IMR-90 (cell line): Measurements from ENCODE around the gene REST. TPM values are rescaled to one million over a fixed set of nuclear protein-coding genes. Genes with fewer than 3 reads are reported as not detected.

Experiments used
- ATAC-seq: fragments of 200-7000 bp; cut with Tn5 transposase; 2 replicates; pipeline ENCODE4 v1.9.1; 2020; ENCODE audit warnings: low read depth, mild to moderate bottlenecking, moderate library complexity
- BruUV-seq: library from RNA; stranded (reverse); fragments of 400-500 nt; replicated peaks from 2 replicates; lab custom pipeline; 2021; lab: Mats Ljungman, UMichigan
- CTCF ChIA-PET: fragments of 300-600 bp; formaldehyde crosslinking; extraction: SDS; loops from one replicate; lab custom pipeline; 2021; ENCODE audit warnings: antibody characterized with exemption; lab: Yijun Ruan, JAX
- POLR2A ChIA-PET: fragments of 300-600 bp; sonication (Branson Sonifier 250); formaldehyde crosslinking; loops from one replicate; lab custom pipeline; 2022; ENCODE audit warnings: antibody characterized with exemption; ENCODE audit not compliant: unreplicated experiment; lab: Charles Lee
- DNase-seq: peaks from one replicate; pipeline ENCODE4 v3.0.0; 2013
- H2AFZ ChIP-seq: replicated peaks from 2 replicates; pipeline ENCODE3; 2013; ENCODE audit warnings: low read length, mild to moderate bottlenecking; ENCODE audit not compliant: poor library complexity
- H2AK5ac ChIP-seq: 2 replicates; pipeline ENCODE4 v1.6.1; 2013; ENCODE audit warnings: low read depth, low read length, inconsistent platforms
- H2AK9ac ChIP-seq: replicated peaks from 2 replicates; pipeline ENCODE3; 2013; ENCODE audit warnings: mild to moderate bottlenecking, low read depth, low read length, moderate library complexity; ENCODE audit not compliant: poor library complexity
- H2BK120ac ChIP-seq: 2 replicates; pipeline ENCODE4 v1.6.1; 2013; ENCODE audit warnings: low read depth, low read length, inconsistent platforms
- H2BK15ac ChIP-seq: 3 replicates; pipeline ENCODE4 v1.6.1; 2013; ENCODE audit warnings: low read depth, low read length, inconsistent platforms
- H2BK20ac ChIP-seq: 2 replicates; pipeline ENCODE4 v1.6.1; 2013; ENCODE audit warnings: low read depth, mild to moderate bottlenecking, inconsistent platforms, low read length, moderate library complexity
- H2BK5ac ChIP-seq: 2 replicates; pipeline ENCODE4 v1.6.1; 2013; ENCODE audit warnings: mild to moderate bottlenecking, low read depth, low read length, inconsistent platforms; ENCODE audit not compliant: poor library complexity, severe bottlenecking
- H3K14ac ChIP-seq: replicated peaks from 2 replicates; pipeline ENCODE4 v1.6.1; 2013; ENCODE audit warnings: low read depth, low read length, inconsistent platforms
- H3K18ac ChIP-seq: 2 replicates; pipeline ENCODE4 v1.6.1; 2013; ENCODE audit warnings: low read depth, low read length, control low read depth
- H3K23ac ChIP-seq: 2 replicates; pipeline ENCODE4 v1.6.1; 2013; ENCODE audit warnings: low read depth, low read length, inconsistent platforms
- H3K27ac ChIP-seq: 2 replicates; pipeline ENCODE4 v1.5.1; 2013; ENCODE audit warnings: mild to moderate bottlenecking, control low read depth, low read length; ENCODE audit not compliant: insufficient read depth
- H3K27me3 ChIP-seq: 2 replicates; pipeline ENCODE4 v1.6.1; 2013; ENCODE audit warnings: low read length; ENCODE audit not compliant: control insufficient read depth, insufficient read depth
- H3K36me3 ChIP-seq: 2 replicates; pipeline ENCODE4 v1.6.1; 2013; ENCODE audit warnings: low read length, mixed read lengths; ENCODE audit not compliant: control insufficient read depth, insufficient read depth
- H3K4ac ChIP-seq: 2 replicates; pipeline ENCODE4 v1.6.1; 2013; ENCODE audit warnings: low read depth, low read length, inconsistent platforms
- H3K4me1 ChIP-seq: 2 replicates; pipeline ENCODE4 v1.6.1; 2013; ENCODE audit warnings: low read length, mixed read lengths; ENCODE audit not compliant: control insufficient read depth, insufficient read depth
- H3K4me2 ChIP-seq: 2 replicates; pipeline ENCODE4 v1.6.1; 2013; ENCODE audit warnings: low read depth, mild to moderate bottlenecking, control low read depth, low read length, moderate library complexity
- H3K4me3 ChIP-seq: 2 replicates; pipeline ENCODE4 v1.5.1; 2013; ENCODE audit warnings: low read depth, mild to moderate bottlenecking, control low read depth, low read length, moderate library complexity; ENCODE audit not compliant: insufficient read depth
- H3K56ac ChIP-seq: 2 replicates; pipeline ENCODE4 v1.6.1; 2013; ENCODE audit warnings: low read length, inconsistent platforms; ENCODE audit not compliant: insufficient read depth; ENCODE audit errors: extremely low read depth
- H3K79me1 ChIP-seq, 2 experiments: 2 replicates each; pipeline ENCODE4 v1.6.1; 2013; ENCODE audit warnings: low read length in 2 of 2, inconsistent platforms in 1 of 2, low read depth in 1 of 2
- H3K9ac ChIP-seq: 2 replicates; pipeline ENCODE4 v1.6.1; 2013; ENCODE audit warnings: low read depth, low read length, control low read depth
- H3K9me1 ChIP-seq: 2 replicates; pipeline ENCODE4 v1.6.1; 2013; ENCODE audit warnings: low read length, inconsistent platforms; ENCODE audit not compliant: insufficient read depth
- H3K9me3 ChIP-seq: 2 replicates; pipeline ENCODE4 v1.6.1; 2013; ENCODE audit warnings: low read length; ENCODE audit not compliant: control insufficient read depth, insufficient read depth
- H4K20me1 ChIP-seq: 2 replicates; pipeline ENCODE4 v1.6.1; 2013; ENCODE audit warnings: low read length, inconsistent platforms; ENCODE audit not compliant: insufficient read depth
- H4K5ac ChIP-seq: 2 replicates; pipeline ENCODE4 v1.6.1; 2013; ENCODE audit warnings: mild to moderate bottlenecking, low read depth, low read length, control low read depth
- H4K8ac ChIP-seq, 2 experiments: 2 replicates each; pipeline ENCODE4 v1.6.1; 2013; ENCODE audit warnings: low read depth in 2 of 2, low read length in 2 of 2, control low read depth in 1 of 2, inconsistent platforms in 1 of 2
- H4K91ac ChIP-seq: 2 replicates; pipeline ENCODE4 v1.6.1; 2013; ENCODE audit warnings: low read depth, low read length, inconsistent platforms; ENCODE audit not compliant: insufficient read depth
- BHLHE40 ChIP-seq: fragments of 150-350 bp; IDR thresholded peaks from 2 replicates; pipeline ENCODE4 v1.6.1; 2016; ENCODE audit warnings: mild to moderate bottlenecking, low read depth, low read length
- CEBPB ChIP-seq: IDR thresholded peaks from 2 replicates; pipeline ENCODE4 v1.6.1; 2012; ENCODE audit warnings: low read depth, low read length, improper control_type of control experiment
- CHD1 ChIP-seq: IDR thresholded peaks from 2 replicates; pipeline ENCODE4 v1.6.1; 2012; ENCODE audit warnings: low read depth, low read length, improper control_type of control experiment
- CTCF ChIP-seq: conservative IDR thresholded peaks from 2 replicates; pipeline ENCODE4 v1.5.1; 2012; ENCODE audit warnings: mild to moderate bottlenecking, low read depth, low read length, improper control_type of control experiment
- ELK1 ChIP-seq: fragments of 150-350 bp; IDR thresholded peaks from 2 replicates; pipeline ENCODE4 v1.6.1; 2016; ENCODE audit warnings: low read depth, mild to moderate bottlenecking, low read length, moderate library complexity, borderline replicate concordance
- FOS ChIP-seq: fragments of 150-350 bp; IDR thresholded peaks from 2 replicates; pipeline ENCODE4 v1.6.1; 2016; ENCODE audit warnings: low read depth, low read length
- MAFK ChIP-seq: IDR thresholded peaks from 2 replicates; pipeline ENCODE4 v1.6.1; 2012; ENCODE audit warnings: low read depth, low read length, improper control_type of control experiment
- MAZ ChIP-seq: IDR thresholded peaks from 2 replicates; pipeline ENCODE4 v1.6.1; 2012; ENCODE audit warnings: low read depth, mild to moderate bottlenecking, low read length, improper control_type of control experiment, moderate library complexity, borderline replicate concordance
- MXI1 ChIP-seq: IDR thresholded peaks from 2 replicates; pipeline ENCODE4 v1.6.1; 2012; ENCODE audit warnings: low read depth, mild to moderate bottlenecking, low read length, moderate library complexity, borderline replicate concordance
- NFE2L2 ChIP-seq: fragments of 150-350 bp; IDR thresholded peaks from 2 replicates; pipeline ENCODE4 v1.6.1; 2016; ENCODE audit warnings: low read depth, mild to moderate bottlenecking, low read length
- POLR2A ChIP-seq: IDR thresholded peaks from 2 replicates; pipeline ENCODE4 v1.6.1; 2012; ENCODE audit warnings: mild to moderate bottlenecking, low read depth, low read length
- RAD21 ChIP-seq: IDR thresholded peaks from 2 replicates; pipeline ENCODE4 v1.6.1; 2012; ENCODE audit warnings: low read length, improper control_type of control experiment
- RCOR1 ChIP-seq: IDR thresholded peaks from 2 replicates; pipeline ENCODE4 v1.6.1; 2012; ENCODE audit warnings: mild to moderate bottlenecking, low read length, improper control_type of control experiment; ENCODE audit not compliant: insufficient replicate concordance
- RFX5 ChIP-seq: IDR thresholded peaks from 2 replicates; pipeline ENCODE4 v1.8.0; 2012; ENCODE audit warnings: low read depth, mild to moderate bottlenecking, low read length, moderate library complexity
- SMC3 ChIP-seq: fragments of 150-350 bp; IDR thresholded peaks from 2 replicates; pipeline ENCODE4 v1.6.1; 2016; ENCODE audit warnings: low read depth, mild to moderate bottlenecking, antibody characterized with exemption, low read length, moderate library complexity
- USF2 ChIP-seq: fragments of 150-350 bp; IDR thresholded peaks from 2 replicates; pipeline ENCODE4 v1.6.1; 2017; ENCODE audit warnings: mild to moderate bottlenecking, antibody characterized with exemption, low read length, low read depth
- WGBS, 2 experiments: methylation state at CpG; one replicate each; pipeline versions ENCODE4 v1.1.5 to v1.1.7; 2013; ENCODE audit warnings: missing lambda C conversion rate in 2 of 2; ENCODE audit not compliant: insufficient read length in 1 of 2; ENCODE audit errors: extremely low coverage in 2 of 2; 5-methylcytosine and 5-hydroxymethylcytosine counted together
- dilution Hi-C: fragments of 300-500 bp; cut with HindIII; formaldehyde crosslinking; loops from one replicate; pipeline ENCODE4 v1.14.3; 2018; ENCODE audit warnings: low sequenced_read_pairs; ENCODE audit not compliant: unreplicated experiment
- in situ Hi-C: fragments of 300-500 bp; cut with MboI; formaldehyde crosslinking; loops from 3 replicates; pipeline ENCODE4 v1.14.3; 2019; ENCODE audit warnings: low sequenced_read_pairs, inconsistent platforms, mixed read lengths
- intact Hi-C: fragments of 100-400 bp; cut with micrococcal nuclease; formaldehyde crosslinking; loops from 2 replicates; pipeline ENCODE4 v1.10.0; 2022
- polyA plus RNA-seq, 3 experiments: library from polyadenylated mRNA; depleted of rRNA; stranded (reverse); fragments of >200 nt; gene quantifications; 2 replicates each; pipeline ENCODE4 v1.2.3, GENCODE V29; 2012; ENCODE audit warnings: low replicate concordance in 1 of 3
- total RNA-seq: library from RNA; depleted of rRNA; stranded (reverse); fragments of >200 nt; gene quantifications from 2 replicates; pipeline ENCODE4 v1.2.3, GENCODE V29; 2012

The REST gene
- total and polyA plus RNA-seq, 2 of the 4 experiments (the other 2 are of a cell fraction) = 10.0 to 66.9 TPM

GRCh38 chr4:56930638-56931037 is 22.9 kb downstream of the REST start:
- Histone ChIP-seq H3K4ac (no peak overlapping the region), H3K9ac (no peak overlapping the region), H2BK20ac (no peak overlapping the region), H3K18ac (no peak overlapping the region), H2AK5ac (no peak overlapping the region), H3K27ac (no peak overlapping the region), H4K8ac (no peak overlapping the region), H2AK9ac (no peak overlapping the region), H3K79me1 (peaks cover 24 to 38% of the 10 kb centered on the region in 2 experiments), H4K5ac (no peak overlapping the region), H3K36me3 (peaks cover 19% of the 10 kb centered on the region), H3K4me1 (no peaks in the 10 kb centered on the region), H3K23ac (no peak overlapping the region), H2BK15ac (no peak overlapping the region), H3K4me2 (no peak overlapping the region), H3K9me3 (no peaks in the 10 kb centered on the region), H3K9me1 (peaks cover 2% of the 10 kb centered on the region; the same call in 1 of the 2 replicates), H3K56ac (no peak overlapping the region), H2BK120ac (no peak overlapping the region), H3K4me3 (no peak overlapping the region), H4K20me1 (no peaks in the 10 kb centered on the region), H2BK5ac (no peak overlapping the region), H3K14ac (no peak overlapping the region), H3K27me3 (no peaks in the 10 kb centered on the region), H2AFZ (no peak overlapping the region), H4K91ac (no peak overlapping the region)
- CTCF ChIA-PET = no interaction called here
- intact Hi-C loops (no loop called here), in situ Hi-C loops (no loop called here), dilution Hi-C loops (no loop called here)
- POLR2A ChIA-PET = interaction anchor here (0.5 kb wide), 1 partner anchor 12 kb away, joined by 3 read pairs; no protein-coding TSS in a partner anchor
- WGBS, 2 experiments = 100% methylated on average over 5 of the region's 7 CpGs; no CpG with 5 or more reads in 1 of the 2 experiments
- BruUV-seq = no TSS peak
- ATAC-seq = no peak
- TF ChIP-seq CEBPB = no peak
- TF ChIP-seq RCOR1 = no peak
- no peak for TF ChIP-seq RAD21
- TF ChIP-seq USF2 = no peak
- no peak for TF ChIP-seq POLR2A
- TF ChIP-seq CHD1 = no peak
- no peak for TF ChIP-seq BHLHE40
- TF ChIP-seq CTCF = no peak
- no peak for TF ChIP-seq RFX5
- no peak for TF ChIP-seq ELK1
- no peak for TF ChIP-seq MAFK
- no peak for TF ChIP-seq MXI1
- TF ChIP-seq SMC3 = no peak
- no peak for TF ChIP-seq MAZ
- no peak for TF ChIP-seq FOS
- no peak for TF ChIP-seq NFE2L2
- no peak for DNase-seq
